ENCODE results near the gene DNAJC21.

GRCh38 chr5:34891981-34892380 is 37.4 kb upstream of the DNAJC21 start:
- TF ChIP-seq SUZ12 (IDR thresholded peaks at IDR 0.05; ENCODE audit: extremely low read depth, insufficient read depth, insufficient read length) (no peak), ZNF274 (IDR thresholded peaks at IDR 0.05; ENCODE audit: low read depth, low read length) (no peak)

Data from NT2/D1 (cell line).